Embryonic facial prominence (tissue), 1 donor: Measurements from ENCODE around the gene ARHGEF38.

ENCODE experiments used
- DNase-seq: peaks from one replicate; pipeline ENCODE4 v3.0.0-alpha.2; 2016; ENCODE audit errors: extremely low spot score

Gene ARHGEF38

GRCh38 chr4:105551965-105552746, at the start of gene ARHGEF38:
ARHGEF38 (plus strand) TSS chr4:105552620; CDS start chr4:105552766, 146 bp downstream.
- DNase-seq, result no peak

DNA sequence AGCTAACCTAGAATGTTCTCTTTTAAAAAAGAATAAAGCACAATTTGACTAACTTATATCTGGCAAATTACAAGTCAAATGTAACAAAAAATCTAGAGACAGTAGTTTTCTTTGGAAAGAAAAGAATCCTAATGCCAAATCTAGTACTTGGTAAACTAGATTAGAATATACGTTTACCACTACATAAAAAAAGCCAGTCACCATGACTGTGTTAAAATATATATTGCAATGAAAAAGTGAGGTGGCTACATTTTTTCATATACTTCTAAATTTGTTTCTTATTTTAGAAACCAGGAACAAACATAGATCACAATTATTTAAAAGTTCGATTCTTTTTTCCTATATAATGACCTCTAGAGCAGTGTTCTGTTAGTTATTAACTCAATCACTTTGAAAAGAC, 48.9 kb upstream of the ARHGEF38 start:
- no peak for DNase-seq

DNA sequence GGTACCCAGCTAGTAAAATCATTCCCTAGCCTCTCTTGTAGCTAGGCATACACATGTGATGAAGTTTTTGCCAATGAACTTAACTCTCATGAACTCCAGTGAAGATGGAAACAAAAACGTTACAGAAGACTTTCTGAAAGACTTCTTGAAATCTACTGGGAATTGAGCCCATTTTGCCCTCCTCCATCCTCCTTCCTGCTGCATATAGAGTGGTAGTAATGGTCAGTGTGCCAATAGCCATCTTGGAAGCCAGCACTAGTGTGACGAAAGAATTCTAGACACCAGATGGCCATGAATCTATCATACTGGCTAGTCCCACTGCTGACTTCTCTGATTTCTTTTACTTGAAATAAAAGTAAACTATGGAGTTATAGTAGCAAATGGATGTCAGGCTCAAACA, 47.7 kb upstream of the ARHGEF38 start:
- DNase-seq, result no peak

DNA sequence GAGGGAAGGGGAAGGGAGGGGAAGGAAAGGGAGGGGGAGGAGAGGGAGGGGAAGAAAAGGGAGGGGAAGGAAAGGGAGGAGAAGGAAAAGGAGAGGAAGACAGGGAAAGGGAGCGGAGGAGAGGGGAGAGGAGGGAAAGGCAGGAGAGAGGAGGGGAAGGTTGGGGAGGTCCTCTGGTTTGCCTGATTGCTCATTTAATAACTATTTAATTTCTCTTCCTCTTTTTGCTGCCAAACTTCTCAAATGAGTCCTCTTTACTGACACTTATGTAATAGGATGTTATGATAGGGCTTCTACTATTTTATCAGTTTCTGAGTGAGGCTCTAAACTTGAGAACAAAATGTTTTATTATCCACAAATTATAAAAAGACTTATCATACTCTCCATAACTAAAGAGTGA, 43.1 kb upstream of the ARHGEF38 start:
- DNase-seq, result no peak

DNA sequence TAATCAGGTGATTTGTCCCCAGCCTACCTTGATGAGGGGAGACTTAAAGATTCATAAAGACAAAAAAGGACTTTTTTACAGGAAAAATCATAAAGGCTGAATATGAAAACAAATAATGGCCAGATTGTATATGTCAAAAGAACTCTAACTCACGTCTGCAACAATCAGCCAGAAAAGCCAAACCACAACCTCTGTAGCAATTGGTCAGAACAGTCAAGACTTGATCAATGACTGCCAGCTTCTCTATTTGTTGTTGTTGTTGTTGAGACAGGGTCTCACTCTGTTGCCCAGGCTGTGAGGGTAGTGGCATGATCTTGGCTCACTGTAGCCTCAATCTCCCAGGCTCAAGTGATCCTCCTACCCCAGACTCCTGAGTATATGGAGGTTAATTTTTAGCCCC, 42.7 kb upstream of the ARHGEF38 start:
- DNase-seq, result no peak

DNA sequence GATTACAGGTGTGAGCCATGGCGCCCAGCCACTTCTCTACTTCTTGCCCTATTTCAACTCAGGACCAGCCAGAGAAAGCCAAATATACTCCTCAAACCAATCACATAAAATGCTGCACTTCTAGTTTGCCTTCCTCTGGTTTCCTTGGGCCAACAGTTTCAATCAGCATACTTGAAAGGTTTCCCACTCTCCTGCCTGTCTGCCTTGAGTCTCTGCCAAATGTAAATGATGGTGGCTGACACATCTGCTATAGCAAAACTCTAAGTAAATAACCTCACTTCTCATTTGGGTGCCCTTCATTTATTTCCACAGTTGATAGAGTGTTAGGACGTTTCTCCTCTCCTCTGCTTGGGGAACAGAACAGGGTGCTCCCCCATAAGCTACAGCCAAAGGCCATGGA, 42.2 kb upstream of the ARHGEF38 start:
- DNase-seq, result no peak

GRCh38 chr4:105520819-105521790, 31.3 kb upstream of the ARHGEF38 start:
- no peak for DNase-seq

DNA sequence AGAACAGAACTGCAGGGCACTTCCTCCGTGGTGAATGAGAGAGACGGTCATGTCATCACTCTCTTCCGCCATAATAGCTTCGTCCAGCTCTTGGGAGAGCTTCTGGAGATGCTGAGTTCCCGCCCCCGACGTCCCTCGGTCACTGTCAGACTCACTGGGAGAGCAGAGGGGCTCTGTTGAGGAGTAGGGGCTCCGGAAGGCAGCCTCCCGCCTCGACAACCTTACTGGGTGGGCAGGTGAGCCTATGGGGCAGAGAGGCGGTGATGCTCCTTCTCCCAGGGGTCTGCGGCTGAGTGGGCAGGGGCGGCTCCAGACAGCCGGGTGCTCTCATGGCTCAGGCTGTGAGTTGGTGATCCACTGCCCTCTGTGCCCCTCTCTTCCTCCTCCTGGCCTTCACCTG, 25.8 kb upstream of the ARHGEF38 start:
- no peak for DNase-seq

DNA sequence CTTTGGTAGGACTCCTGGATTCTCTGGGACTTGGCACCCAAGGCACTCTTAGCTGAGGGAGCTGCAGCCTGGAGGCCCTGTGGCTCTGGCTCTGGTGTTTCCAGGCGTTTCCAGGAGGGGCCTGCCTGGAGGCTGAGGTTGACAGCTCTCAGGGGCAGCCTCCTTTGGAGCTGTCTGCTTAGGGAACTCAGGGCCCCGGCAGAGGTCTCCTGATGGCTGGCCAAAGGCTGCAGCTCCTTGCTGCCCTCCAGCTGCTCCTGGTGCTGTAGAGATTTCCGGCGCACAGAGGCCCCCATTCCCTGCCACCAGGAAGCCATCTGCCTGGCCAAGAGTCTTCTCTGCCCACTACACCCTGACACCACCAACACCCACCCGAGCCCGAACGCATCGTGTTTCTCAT, 25.3 kb upstream of the ARHGEF38 start:
- DNase-seq, result no peak

GRCh38 chr4:105536601-105537000, 15.8 kb upstream of the ARHGEF38 start:
- DNase-seq, result no peak

GRCh38 chr4:105541420-105541819, 11.0 kb upstream of the ARHGEF38 start:
- DNase-seq, result no peak

GRCh38 chr4:105542039-105542438, 10.4 kb upstream of the ARHGEF38 start:
- DNase-seq, result no peak

GRCh38 chr4:105543346-105543745, 9.1 kb upstream of the ARHGEF38 start:
- no peak for DNase-seq

GRCh38 chr4:105543881-105544280, 8.5 kb upstream of the ARHGEF38 start:
- no peak for DNase-seq

- DNase-seq, result no peak
Measured at GRCh38 chr4:105544520-105545286, 7.7 kb upstream of the ARHGEF38 start.

DNA sequence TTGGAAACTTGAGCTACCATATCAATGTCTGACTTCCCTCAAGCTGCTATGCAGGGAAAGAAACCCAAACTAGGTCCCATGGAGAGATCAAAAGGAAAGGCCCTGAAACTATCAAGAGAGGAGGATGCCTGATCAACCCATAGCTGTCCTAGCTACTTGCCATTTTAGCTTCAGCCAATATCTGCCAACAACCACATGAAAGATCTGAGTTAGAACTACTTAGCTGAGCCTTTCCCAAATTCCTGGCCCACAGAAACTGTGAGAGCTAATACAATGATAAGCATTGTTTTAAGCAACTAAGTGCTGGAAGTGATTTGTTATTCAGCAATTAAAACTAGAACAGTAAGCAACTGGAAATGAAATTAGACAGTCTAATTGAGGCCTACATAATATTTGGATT, 6.3 kb upstream of the ARHGEF38 start:
- DNase-seq, result no peak

GRCh38 chr4:105547769-105548168, 4.7 kb upstream of the ARHGEF38 start:
- DNase-seq, result no peak

GRCh38 chr4:105548483-105548882, 3.9 kb upstream of the ARHGEF38 start:
- DNase-seq, result no peak

DNA sequence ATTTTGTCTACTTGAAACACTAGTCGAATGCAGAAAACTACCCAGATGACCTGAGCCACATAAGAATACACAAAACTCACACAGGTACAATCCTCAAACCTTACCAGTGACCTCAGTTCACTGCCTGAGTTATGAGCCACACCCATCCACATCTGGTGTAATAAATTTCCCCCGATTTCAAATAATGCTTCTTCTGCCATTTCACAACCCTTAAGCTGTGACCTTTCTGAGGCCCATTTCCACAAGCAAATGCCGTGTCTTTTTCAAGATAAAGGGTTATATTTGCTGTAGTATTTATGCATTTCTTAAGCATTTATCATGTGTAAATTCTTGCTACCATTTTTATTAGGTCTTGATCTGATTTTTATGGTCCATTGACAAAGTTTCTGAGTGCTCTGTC, 1.8 kb upstream of the ARHGEF38 start:
- no peak for DNase-seq

- no peak for DNase-seq
Measured at GRCh38 chr4:105555409-105555808, 3.0 kb downstream of the ARHGEF38 start.

GRCh38 chr4:105556206-105556605, 3.8 kb downstream of the ARHGEF38 start:
- no peak for DNase-seq

- DNase-seq, result no peak
Measured at GRCh38 chr4:105558277-105558676, 5.9 kb downstream of the ARHGEF38 start.
